HG03139 (cell line): ENCODE measurements around the gene TEC.
"Not testable (repeated sequence)": the region's sequence is repeated elsewhere in the genome, so short reads cannot be mapped to it uniquely, and the experiment has no call there.

ENCODE experiments used
- ATAC-seq: cut with Tn5 transposase; IDR thresholded peaks from one replicate; pipeline ENCODE4 v1.9.1; 2021; ENCODE audit not compliant: unreplicated experiment

The TEC gene

DNA sequence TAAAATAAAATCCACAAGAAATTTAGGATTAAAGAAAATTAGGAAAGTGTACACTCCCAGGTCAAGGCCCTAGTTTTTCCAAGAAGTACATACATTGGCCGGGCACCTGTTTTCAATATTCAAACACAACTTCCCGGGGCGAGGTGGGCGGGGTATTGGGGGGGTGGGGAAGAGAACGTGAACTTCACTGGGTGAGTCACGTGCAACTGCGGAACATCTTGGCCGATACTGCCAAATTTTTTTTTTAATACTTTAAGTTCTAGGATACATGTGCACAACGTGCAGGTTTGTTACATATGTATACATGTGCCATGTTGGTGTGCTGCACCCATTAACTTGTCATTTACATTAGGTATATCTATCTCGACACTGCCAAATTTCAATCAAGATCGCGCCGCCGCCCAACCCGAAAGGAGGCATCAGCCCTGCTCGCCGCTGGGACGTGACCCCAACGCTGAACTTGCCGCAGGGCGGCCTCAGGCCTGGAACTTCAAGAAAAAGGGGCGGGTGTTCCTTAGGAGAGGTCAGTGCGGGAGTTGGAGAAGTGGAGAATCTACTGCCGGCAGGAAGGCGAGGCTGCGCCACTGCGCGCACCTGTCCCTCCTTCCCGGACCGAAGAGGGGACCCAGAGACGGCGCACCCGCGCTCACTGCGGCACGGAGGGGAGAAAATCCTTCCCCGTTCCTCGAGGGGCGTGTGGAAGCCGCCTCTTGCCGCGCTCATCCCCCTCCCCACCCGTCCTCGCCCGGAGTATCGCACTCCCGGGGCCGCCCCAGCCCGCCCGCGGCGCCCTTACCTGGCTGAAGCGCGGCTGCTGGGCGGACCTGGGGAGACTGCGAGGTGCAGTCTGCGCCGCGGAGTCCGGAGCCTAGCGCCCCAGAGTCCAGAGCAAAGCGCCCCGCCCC, at the start of gene TEC:
TSS of gene TEC (minus strand) at position 883 of the 905 bp plus-strand sequence. CDS start 41,224 bp downstream, outside the sequence.
- peak; percentile 18 for ATAC-seq

DNA sequence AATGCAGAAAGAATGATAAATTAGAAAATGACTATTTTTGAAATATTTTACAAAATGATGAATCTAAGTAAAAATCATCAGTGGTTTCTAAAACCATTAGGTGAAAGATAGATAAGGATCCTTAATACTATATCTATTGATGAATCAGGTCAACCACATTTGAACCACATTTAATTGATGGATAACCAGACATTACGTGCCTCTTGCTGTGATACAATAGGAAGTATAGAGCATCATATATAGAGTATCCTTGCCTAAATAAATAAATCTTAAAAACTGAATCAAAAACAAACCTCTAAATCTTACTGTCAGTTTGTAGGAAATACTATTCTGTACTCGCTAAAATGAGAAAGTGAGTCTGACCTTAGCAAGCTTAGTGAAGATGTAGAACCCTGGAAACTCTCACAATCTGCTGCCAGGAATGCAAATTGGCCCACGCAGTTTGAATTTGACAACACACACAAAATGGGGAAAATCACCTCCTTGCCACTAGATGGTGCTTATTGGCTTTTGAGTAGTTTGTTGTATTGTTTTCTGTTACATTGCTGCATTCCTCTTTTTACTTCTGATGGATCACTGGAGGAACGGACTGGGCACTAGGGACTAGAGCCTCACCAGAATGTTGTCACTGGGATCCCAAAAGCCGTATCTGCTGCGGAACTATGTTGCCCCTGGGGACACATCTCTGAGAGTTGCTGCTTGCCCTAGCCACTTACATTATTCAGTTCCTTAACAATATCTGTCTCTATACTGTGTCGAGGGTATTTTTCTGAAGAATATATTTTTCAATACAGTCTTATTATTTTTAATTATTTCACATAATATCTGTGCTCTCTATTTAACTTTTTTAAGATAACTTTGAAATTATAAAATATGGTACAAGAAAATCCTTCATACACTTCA, 46.3 kb upstream of the TEC start:
- peak; percentile 70 for ATAC-seq

GRCh38 chr4:48314746-48315145, 45.1 kb upstream of the TEC start:
- not testable (repeated sequence) for ATAC-seq

DNA sequence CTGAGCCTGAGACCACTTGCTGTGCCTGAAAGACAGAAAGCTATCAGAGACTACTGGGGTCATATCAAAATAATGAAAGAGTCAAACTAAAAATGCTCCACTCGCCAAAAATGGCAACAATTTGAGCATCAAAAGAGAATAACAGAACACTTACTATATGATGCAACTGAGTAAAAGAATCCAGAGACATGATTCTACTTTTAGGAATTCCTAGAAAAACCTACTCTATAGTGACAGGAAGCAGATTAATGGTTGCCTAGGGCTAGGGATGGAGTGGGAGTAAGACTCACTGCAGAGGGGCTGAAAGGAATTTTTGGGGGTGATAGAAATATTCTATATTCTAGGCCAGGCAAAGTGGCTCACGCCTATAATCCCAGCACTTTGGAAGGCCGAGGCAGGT, 42.3 kb upstream of the TEC start:
- no peak for ATAC-seq

- no peak for ATAC-seq
These were observed 39.3 kb upstream of the TEC start for GRCh38 chr4:48308901-48309300.

DNA sequence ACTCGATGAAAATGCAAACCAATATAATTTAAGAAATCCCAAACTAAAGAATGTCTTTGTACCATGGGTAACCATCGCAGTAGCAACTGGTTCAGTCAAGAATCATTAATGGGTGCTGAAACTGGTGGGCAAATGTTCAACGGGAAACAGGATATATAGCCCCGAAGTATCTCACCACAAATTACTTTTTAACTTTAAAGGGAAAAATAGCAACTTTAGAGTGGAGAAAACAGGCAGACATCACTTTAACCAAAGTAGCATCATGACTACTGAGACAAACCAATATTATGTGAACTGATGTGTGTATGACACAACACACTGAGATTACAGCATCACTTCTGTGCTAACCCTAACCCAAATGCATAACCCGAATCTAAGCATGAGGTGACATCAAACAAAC, 37.9 kb upstream of the TEC start:
- ATAC-seq = peak; percentile 71

GRCh38 chr4:48305508-48305907, 35.9 kb upstream of the TEC start:
- ATAC-seq = no peak

DNA sequence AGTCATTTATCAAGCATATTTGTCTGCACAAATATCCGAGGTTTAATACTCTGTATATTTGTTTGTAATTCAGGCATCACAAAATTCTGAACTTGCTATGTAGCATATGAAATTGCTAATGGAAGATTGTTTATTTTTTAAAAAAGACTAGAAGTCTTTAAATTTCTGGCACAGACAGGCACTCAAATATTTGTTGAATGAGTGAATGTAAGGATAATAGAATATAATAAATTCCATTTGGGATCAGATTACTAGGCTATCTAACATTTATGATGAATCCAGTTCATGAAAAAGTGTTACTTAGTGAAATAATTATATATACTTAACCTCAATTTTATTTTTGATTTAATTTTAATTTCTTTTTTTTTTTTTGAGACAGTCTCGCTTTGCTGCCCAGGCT, 30.4 kb upstream of the TEC start:
- no peak for ATAC-seq

GRCh38 chr4:48299560-48299959, 29.9 kb upstream of the TEC start:
- ATAC-seq = no peak

DNA sequence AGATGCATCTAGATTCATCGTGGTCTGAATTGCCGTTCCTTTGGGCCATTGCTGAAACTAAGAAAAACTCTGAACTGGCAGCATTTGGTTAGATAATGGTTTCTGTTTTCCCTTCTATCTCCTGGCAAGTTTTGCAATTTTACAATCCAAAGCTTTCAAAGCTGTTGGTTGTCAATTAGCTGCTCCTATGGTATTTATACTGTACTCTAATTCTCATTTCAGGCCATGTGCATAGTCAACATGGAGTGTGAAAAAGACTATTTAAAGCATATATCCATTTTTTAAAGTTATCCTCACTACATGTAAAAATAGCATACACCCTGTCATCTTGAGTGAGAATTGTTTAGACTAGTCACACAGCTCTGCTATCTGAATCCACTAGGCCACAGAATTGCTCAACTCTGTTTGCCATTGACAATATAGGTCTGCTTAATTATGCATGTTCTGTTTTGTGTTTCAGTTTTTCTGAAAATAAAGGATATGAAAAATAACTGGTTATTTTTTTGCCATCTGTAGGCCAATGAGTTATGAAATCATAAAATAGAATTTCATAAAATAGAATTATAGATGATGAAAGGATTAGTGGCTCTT, 27.7 kb upstream of the TEC start:
- no peak for ATAC-seq

DNA sequence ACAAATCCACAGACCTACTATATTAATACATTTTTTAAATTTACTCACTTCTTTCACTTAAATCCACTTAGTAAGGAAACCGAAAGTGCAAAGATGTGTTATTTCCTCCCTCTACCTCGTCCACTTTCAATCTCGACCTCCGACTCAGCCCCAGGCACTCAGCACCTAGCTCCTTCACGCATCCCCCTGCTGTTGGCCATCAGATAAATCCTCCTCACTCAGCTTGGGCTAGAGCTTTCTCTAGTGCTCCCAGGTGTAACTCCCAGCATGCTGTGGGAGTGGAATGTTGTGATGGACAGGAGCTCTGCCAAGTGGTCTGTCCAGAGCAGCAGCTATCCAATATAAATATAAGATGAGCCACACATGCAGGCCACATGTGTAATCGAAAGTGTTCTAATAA, 26.7 kb upstream of the TEC start:
- peak; percentile 81 for ATAC-seq

GRCh38 chr4:48295116-48295515, 25.5 kb upstream of the TEC start:
- no peak for ATAC-seq

- not testable (repeated sequence) for ATAC-seq
These were observed 22.7 kb upstream of the TEC start for GRCh38 chr4:48292218-48292790.

DNA sequence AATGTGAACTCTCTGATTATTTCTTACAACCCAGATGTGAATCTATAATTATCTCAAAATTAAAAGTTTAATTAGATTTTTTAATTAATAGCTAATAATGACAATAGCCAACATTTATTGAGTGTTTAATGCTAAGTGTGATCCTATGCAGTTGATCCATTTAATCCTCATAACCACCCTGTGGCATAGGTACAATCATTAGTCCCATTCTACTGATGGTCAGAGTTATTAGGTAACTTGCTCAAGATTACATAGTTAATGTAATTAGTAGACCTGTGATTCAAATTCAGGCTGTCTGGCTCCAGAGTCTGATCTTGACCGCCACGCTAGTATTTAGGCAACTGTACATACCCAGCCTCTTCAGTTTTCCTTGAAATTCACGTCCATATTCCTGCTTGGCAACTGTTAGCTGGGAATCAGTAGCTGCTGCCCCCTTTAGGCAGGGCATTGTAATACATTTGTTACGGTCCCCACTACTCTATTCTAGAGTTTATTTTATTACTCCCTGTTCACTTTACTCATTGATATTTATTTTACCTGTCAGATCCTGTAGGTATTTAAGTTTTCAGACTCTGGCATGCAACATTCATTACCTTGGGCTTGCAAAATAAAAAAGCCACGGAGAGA, 20.6 kb upstream of the TEC start:
- no peak for ATAC-seq

- not testable (repeated sequence) for ATAC-seq
These were observed 16.4 kb upstream of the TEC start for GRCh38 chr4:48286060-48286459.

- ATAC-seq = not testable (repeated sequence)
These were observed 16.0 kb upstream of the TEC start for GRCh38 chr4:48285640-48286039.

DNA sequence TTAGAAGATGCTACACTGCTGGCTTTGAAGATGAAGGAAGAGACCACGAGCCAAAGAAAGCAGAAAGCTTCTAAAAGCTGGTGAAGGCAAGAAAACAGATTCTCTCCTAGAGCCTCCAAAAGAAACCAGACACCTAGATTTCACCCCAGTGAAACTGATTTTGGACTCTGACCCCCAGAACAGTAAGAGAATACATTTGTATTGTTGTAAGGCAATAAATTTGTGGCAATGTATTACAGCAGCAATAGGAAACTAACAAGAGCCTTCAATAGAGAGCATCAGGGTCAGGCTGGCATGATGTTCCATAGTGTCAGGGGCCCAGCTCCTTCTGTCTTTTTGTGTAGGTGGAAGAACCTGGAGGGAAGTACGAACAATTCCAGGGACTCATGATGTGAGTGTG, 6.0 kb upstream of the TEC start:
- no peak for ATAC-seq

DNA sequence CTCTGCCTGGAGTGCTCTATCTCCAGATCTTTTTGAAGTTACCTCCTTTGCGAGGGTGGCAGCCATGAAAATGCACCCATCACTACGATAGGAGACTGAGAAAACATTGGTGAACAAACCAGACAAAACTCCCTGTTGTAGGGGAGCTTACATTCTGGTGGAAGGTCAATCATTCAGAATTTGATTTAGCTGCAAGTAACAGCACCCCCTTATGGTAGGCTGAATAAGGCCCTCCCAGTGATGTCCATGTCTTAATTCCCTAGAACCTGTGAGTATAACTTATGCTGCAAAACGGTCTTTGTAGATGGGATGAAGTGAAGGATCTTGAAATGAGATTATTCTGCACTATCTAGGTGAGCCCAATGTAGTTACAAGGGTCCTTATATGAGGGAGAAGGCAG, 5.6 kb upstream of the TEC start:
- ATAC-seq = no peak

GRCh38 chr4:48271626-48272025, 2.0 kb upstream of the TEC start:
- ATAC-seq = no peak

DNA sequence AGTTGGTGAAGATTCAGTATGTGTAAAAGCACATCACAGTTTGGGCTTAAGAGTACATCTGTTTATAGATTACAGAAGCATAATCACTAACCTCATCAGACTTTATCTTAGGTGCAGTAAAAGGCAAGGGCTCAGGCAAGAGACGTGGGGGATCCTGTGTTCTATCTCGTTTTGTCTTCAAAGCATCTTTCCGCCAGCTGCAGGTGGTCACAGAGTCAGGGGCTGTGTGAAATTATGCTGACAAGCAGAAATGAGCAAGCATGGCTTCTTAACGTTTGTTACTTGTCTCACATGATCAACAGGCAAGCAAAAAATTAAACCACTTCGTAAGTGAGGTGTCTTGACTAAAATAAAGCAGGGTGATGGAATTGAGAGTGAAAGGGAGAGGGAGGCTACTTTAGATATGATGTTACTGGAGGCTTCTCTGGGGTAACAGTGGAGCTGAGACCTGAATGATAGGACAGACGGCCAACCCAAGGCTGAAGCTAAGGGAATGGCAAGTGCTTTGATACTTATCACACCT, 1.4 kb upstream of the TEC start:
- no peak for ATAC-seq
